OCI-LY1 (cell line): Measurements from ENCODE around the gene ALDH4A1.

Experiments
- H2AFZ ChIP-seq: fragments of 200-600 bp; sonication (generic), shearing (Covaris generic); 2 replicates; pipeline ENCODE4 v1.6.0; 2014; ENCODE audit warnings: antibody characterized with exemption, mild to moderate bottlenecking, low read length
- H3F3A ChIP-seq: fragments of 200-600 bp; sonication (generic), shearing (Covaris generic); 2 replicates; pipeline ENCODE4 v1.6.0; 2014; ENCODE audit warnings: mild to moderate bottlenecking, antibody characterized with exemption, low read length, moderate library complexity; ENCODE audit not compliant: insufficient read depth
- H3K27ac ChIP-seq: fragments of 200-600 bp; sonication (generic); 2 replicates; pipeline ENCODE4 v1.5.1; 2014; ENCODE audit warnings: low read length, mixed run types, mild to moderate bottlenecking, low read depth; ENCODE audit not compliant: poor library complexity, severe bottlenecking
- H3K27me3 ChIP-seq: fragments of 200-600 bp; sonication (generic); 2 replicates; pipeline ENCODE4 v1.6.0; 2014; ENCODE audit warnings: antibody characterized with exemption, mild to moderate bottlenecking, low read length, moderate library complexity; ENCODE audit not compliant: insufficient read depth
- H3K36me3 ChIP-seq: fragments of 200-600 bp; sonication (generic); 2 replicates; pipeline ENCODE4 v1.6.1; 2014; ENCODE audit warnings: mild to moderate bottlenecking, antibody characterized with exemption, low read length, moderate library complexity, mixed read lengths; ENCODE audit not compliant: insufficient read depth
- H3K4me1 ChIP-seq: fragments of 200-600 bp; sonication (generic); 2 replicates; pipeline ENCODE4 v1.5.1; 2014; ENCODE audit warnings: mild to moderate bottlenecking, low read length, moderate library complexity; ENCODE audit not compliant: insufficient read depth, severe bottlenecking
- H3K4me2 ChIP-seq: fragments of 200-600 bp; sonication (generic), shearing (Covaris generic); 2 replicates; pipeline ENCODE4 v1.6.1; 2014; ENCODE audit warnings: low read length
- H3K4me3 ChIP-seq: fragments of 200-600 bp; sonication (generic); 2 replicates; pipeline ENCODE4 v1.5.1; 2014; ENCODE audit warnings: low read length, low read depth, mild to moderate bottlenecking, mixed read lengths; ENCODE audit not compliant: poor library complexity, severe bottlenecking
- H3K79me2 ChIP-seq: fragments of 200-600 bp; shearing (Covaris generic); 2 replicates; pipeline ENCODE4 v1.6.1; 2016; ENCODE audit warnings: mixed run types, low read length, mixed read lengths; ENCODE audit not compliant: insufficient read depth
- H3K9ac ChIP-seq: fragments of 200-600 bp; sonication (generic), shearing (Covaris generic); 2 replicates; pipeline ENCODE4 v1.6.1; 2014; ENCODE audit warnings: mild to moderate bottlenecking, low read length, mixed read lengths
- H3K9me2 ChIP-seq: fragments of 200-600 bp; sonication (generic), shearing (Covaris generic); 2 replicates; pipeline ENCODE4 v1.6.1; 2014; ENCODE audit warnings: low read depth, mild to moderate bottlenecking, low read length, mixed read lengths
- H3K9me3 ChIP-seq: fragments of 200-600 bp; shearing (Covaris generic); 2 replicates; pipeline ENCODE4 v1.6.1; 2014; ENCODE audit warnings: low read length, mixed read lengths
- H4K20me1 ChIP-seq: fragments of 200-600 bp; sonication (generic), shearing (Covaris generic); 2 replicates; pipeline ENCODE4 v1.6.0; 2016; ENCODE audit warnings: mild to moderate bottlenecking, low read length; ENCODE audit not compliant: insufficient read depth
- CTCF ChIP-seq: fragments of 200-600 bp; sonication (generic), shearing (Covaris generic); IDR thresholded peaks from 2 replicates; pipeline ENCODE4 v1.5.1; 2017; ENCODE audit warnings: mild to moderate bottlenecking, antibody characterized with exemption, low read length, moderate library complexity, mixed read lengths
- EZH2 ChIP-seq: fragments of 200-600 bp; sonication (generic), shearing (Covaris generic); IDR thresholded peaks from 2 replicates; pipeline ENCODE4 v1.8.0; 2017; ENCODE audit warnings: borderline replicate concordance, mixed run types, mild to moderate bottlenecking, antibody characterized with exemption, low read length, moderate library complexity, mixed read lengths

ALDH4A1 gene

DNA sequence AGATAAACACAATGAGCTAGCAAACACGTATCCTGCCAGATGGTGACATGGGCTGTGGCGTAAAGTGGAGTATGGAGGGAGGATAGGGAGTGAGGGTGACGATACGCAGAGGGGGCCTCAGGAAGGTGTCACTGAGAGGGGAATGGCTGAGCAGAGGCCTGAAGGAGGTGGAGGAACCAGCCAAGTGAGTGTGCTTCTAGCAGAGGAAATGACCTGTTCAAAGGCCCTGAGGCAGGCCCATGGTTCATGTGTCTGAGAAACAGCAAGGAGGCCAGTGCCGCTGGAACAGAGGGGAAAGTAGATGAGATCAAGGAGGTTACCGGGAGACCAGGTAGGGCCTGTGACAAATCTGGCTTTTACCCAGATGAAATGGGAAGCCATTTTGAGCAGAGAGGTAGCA, 78.9 kb downstream of the ALDH4A1 start:
- TF ChIP-seq CTCF (no peak), EZH2 (no peak)
- Histone ChIP-seq H2AFZ (no peak overlapping the region), H3K9me3 (no peaks in the 10 kb centered on the region), H3F3A (no peaks in the 10 kb centered on the region), H3K36me3 (no peaks in the 10 kb centered on the region), H3K27me3 (no peaks in the 10 kb centered on the region), H4K20me1 (no peaks in the 10 kb centered on the region), H3K27ac (no peak overlapping the region), H3K4me3 (no peak overlapping the region), H3K9ac (no peak overlapping the region), H3K79me2 (no peaks in the 10 kb centered on the region), H3K9me2 (no peaks in the 10 kb centered on the region), H3K4me1 (no peaks in the 10 kb centered on the region), H3K4me2 (no peak overlapping the region)
